AML-193 (cell line): Measurements from ENCODE around the gene ZC3H6.
A peak's percentile ranks its signal among the peaks of the same experiment; 100 is the strongest.

Source experiments
- DNase-seq, 2 experiments: peaks; one replicate each; lab custom pipeline; 2025; lab: John Stamatoyannopoulos, UW

ZC3H6 gene

DNA sequence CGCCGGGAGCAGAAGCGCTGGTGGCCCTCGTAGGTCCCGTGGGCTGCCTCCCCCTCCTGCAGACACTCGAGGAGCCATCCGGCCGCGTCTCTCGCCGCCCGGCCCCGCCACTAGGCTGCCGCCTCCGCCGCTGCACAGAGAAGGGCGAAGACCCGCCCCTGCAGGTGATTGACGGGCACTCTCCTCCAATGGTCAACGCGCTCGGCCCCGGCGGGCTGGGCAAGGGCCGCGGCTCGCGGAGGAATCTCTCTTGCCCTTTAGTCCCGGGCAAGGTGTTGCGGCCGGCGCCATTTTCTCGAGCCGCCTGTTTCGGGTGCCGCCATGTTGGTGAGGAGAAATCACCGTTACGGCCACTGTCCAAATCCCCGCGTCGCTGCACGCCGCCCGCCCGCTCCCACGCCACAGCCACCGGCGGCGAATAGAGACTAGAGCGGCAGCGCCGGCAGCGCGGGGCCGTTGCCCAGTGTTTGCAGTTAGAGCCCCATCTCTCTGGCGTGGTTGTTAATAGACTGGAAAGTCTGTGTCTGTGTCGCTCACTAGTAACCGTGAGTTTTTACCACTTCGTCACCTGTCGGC lies at the start of gene ZC3H6:
Gene ZC3H6, plus strand, starts transcription at position 287 of the 576 bp plus-strand sequence. CDS start 398 bp downstream, outside the sequence.
- DNase-seq, result peak; percentile 94 to 96

GRCh38 chr2:112229348-112229747 lies 46.0 kb upstream of the ZC3H6 start:
- DNase-seq, result no peak

DNA sequence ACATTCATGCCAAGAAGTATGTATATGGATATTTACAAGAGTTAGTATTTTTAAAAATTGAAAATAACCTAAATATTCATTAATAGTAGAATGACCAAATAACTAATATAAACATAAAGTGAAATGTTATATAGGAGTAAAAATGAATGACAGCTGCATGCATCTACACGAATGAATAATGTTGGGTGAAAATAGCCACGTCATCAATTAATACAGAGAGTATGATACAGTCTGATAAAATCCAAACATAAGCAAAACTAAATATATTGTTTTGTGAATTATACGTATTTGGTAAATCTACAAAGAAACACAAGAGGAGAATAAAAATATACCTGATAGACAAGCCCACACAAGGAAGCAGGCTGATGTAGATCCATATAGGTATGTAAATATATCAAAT lies 45.0 kb upstream of the ZC3H6 start:
- DNase-seq, result no peak

DNA sequence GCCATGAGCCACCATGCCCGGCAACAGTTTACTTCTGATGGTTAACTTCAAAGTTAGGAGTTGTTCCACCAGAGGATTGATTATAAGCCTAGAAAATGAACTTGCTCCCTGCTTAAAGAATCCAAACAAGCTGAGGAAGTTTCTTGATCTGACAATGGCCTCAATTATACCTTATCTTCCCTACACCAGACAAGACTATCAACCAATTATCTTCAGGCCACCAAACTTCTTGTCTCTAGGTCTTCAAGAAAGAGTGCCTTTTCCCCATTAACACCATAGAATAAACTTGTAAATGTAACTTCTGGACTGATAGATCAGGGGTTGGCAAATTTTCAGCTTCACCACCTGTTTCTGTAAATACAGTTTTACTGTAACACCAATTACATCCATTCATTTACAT lies 35.5 kb upstream of the ZC3H6 start:
- no peak for DNase-seq

DNA sequence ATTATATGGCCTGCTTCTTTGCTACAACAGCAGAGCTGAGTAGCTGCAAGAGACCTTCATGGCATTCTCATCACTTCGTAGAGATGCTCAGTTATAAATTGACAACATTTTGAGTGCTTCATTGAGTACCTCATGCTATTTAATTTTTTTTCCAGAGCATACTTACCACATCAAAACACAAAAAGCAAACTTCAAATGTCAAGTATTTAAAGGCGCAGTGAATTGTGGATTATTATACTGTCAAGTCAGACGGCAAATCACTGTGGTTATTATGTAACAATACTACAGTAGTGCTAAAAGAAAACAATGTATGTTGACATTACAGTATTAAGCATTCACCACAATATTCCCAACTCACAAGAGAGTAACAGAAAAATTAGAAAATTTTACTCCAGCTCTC lies 33.0 kb upstream of the ZC3H6 start:
- DNase-seq, result no peak

DNA sequence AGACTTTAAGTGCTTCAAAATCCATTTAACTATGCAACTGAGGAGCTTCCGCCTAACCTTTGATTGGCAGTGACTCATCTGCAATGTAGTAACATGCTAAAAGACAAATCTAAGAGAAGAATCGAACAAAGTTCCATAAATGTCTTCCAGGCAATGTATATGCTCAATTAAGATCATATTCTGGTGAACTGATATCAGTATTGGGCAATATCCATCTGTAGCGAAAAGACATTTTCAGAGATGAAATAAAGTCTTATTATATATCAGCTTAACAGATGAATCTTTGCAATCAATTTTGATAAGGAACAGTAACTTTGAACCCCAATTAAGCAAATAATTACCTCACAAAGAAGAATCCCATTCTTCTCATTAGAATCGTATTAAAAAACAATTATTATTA lies 32.2 kb upstream of the ZC3H6 start:
- DNase-seq, result no peak

- no peak for DNase-seq
These were observed 30.5 kb upstream of the ZC3H6 start for GRCh38 chr2:112244854-112245253.

DNA sequence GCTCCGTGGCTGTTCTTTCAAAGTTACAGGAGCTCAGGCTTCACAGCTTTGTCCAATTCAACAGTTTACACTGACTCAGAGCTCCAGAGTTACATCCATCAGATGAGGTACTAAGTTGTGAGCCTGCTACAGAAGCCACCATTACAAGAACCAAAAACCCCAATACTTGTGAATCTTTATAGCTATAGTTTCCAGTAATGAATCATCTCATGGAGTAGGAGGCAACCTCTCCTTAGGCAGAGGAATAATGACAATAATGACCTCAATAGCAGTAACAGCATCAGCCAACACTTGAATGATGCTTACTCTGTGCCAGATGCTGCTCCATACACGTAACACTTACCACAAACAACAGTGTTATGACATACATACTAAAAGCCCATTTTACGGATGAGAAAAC lies 24.1 kb upstream of the ZC3H6 start:
- DNase-seq, result no peak

DNA sequence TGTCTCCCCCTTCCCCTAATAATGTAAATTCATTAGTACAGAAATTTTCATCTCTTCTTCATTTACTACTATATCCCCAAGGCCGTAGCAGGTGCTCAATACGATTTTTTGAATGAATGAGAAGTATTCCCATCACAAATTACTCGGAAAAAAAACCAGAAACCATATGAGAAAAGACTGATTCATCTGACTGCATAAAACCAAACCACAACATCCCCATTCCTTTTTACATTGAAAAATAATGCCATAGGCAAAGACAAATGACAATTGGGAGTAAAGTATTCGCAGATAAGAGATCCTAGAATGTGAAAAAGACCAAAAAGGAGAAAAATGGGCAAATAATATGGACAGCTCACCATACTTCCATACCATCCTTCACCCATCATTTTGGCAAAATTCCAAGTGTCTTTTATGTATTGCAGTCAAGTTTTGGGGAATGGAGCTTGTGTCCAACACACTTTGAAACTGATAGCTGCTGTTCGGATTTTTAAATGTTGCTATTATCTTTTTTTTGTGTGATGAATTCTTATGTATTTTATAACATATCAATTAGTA lies 22.1 kb upstream of the ZC3H6 start:
- DNase-seq, result peak; percentile 27 to 38

DNA sequence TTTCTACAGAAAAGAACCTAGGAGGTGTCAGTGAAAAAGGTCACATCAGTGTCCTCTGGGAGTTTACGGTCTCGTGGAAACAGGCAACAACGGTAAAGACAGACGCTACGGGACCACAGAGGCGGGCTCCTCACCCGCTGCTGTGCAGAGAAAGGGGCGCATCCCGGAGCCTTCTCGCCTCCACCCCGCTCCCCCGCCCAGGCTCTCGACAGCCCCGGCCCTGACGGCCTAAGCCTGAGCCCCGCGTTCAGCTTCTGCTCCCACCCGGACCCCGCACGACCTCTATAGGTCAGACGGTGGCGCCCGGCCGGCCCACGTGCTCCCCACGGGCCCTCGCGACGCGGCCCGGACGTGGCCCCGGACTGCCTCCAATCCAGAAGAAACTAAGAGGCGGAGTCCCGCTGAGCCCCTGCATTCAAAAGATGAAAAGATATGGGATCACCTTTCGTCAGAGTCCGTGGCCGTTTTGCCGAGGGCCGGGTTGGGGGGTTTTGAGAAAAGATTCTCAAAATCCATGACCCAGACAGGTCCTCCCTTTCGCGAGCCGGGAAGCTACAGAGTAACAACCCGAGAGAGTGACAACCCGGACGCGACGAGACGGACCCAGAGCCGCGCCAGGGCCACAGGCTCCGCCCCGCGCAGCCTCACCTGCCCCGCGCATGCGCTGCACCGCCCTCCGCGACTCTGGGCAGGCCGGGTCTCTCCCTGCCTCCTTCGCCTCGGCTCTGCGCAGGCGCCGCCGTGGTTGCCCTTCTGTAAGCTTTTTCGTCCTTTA lies 20.7 kb upstream of the ZC3H6 start, which contains the start of gene ZC3H8:
Gene ZC3H8, minus strand, starts transcription at position 577 of the 775 bp plus-strand sequence. Its CDS starts 61 bp downstream, at position 516.
- DNase-seq, result peak; percentile 88 to 90

DNA sequence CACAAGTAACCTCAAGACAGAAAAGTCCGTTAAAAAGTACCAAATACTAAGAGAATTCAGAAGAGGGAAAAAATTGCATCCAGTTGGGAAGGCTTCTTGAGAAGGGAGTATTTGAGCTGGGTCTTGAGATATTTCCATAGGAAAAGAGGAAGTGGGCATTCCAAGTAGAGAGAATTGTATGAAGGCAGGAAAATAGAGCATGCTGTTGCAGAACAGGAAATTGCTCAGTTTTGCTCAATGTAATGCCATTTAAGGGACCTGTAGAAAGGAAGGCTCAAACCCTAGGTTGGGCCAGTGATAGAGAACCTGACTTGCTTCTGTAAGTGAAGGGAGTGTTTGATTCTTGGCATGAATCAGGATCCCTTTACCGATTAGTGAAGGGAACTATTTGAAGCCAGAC lies 19.5 kb upstream of the ZC3H6 start:
- DNase-seq, result peak; percentile 61 to 77

- peak in 1 of 2 experiments; percentile 7 for DNase-seq
These were observed 18.7 kb upstream of the ZC3H6 start for GRCh38 chr2:112256654-112257053.

DNA sequence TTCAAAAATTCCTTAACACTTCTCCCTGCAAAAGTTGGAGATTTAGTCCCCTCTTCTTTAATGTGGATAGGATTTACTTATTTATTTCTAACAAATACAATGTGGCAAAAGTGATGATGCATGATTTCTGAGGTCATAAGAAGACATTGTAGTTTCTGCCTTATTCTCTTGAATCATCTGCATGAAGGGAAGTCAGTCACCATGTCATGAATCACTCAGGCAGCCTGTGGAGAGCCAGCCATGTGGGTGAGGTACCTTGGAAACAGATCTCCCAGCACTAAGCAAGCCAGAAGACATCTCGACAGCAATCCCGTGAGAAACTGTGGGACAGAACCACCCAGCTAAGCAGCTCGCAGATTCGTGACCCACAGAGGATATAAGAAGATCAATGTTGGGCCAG lies 17.8 kb upstream of the ZC3H6 start:
- no peak for DNase-seq

DNA sequence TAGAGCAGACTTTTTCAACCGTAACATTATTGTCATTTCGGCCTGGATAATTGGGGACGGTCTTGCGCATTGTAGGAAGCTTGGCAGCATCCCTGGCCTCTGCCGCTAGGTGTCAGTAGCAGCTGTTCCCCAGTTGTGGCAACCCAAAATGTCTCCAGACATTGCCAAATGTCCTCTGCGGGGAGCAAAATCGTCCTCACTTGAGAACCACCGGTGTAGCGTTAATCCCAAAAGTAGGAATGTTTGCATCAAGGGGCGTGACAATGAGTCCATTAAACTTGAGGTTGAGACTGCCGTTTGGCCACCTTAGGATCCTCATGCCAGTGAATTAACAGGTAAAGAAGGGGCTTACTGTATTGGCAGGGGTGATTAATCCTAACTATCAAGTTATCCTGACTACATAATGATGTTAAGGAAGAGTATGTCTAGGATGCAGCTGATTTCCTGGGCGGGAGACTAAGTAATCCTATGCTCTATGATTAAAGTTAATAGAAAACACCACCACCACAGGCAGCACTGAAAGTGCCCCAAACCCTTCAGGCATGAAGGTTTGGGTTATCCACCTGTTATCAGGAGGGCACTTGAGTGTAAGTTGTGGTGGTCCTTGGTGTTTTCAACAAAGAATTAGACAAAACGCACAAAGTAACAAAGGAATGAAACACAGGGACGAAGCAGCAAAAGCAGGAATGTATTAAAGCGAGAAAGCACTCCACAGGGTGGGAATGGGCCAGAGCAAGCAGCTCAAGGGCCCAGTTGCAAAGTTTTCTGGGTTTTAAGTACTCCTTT lies 15.7 kb upstream of the ZC3H6 start:
- DNase-seq, result peak; percentile 71 to 81

DNA sequence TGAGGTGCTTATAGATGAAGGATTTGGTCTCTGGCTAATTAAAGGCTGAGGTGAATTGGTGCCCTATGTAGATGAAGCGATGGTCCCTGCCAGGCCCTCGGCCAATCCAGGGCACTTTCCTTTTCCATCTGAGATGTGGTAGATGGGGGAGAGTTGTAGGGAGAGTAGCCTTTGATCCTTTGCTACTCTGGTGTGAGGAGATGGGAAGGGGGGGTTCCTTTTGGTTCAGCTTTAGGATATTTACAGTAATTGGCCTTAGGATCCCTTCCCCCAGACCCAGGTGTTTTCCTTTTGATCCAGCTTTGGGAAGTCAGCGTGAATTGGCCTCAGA lies 15.1 kb upstream of the ZC3H6 start:
- DNase-seq, result no peak

DNA sequence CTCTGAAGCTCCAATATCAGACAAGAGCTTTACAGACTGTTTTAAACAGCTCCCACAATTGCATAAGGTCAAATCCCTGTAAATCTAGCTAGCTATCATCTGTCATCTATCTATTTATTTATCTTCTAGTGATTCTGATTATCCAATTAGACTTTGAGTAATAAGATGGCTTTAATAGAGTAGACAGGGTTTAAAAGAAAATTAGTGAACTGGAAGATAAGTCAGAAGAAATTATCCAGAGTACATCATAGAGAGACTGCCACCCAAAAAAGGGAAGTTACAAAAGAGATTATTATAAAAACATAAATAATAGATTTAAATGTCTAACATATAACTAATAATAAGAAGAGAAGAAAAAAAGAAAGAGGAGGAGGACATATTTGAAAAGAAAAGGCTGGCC lies 12.5 kb upstream of the ZC3H6 start:
- DNase-seq, result no peak

DNA sequence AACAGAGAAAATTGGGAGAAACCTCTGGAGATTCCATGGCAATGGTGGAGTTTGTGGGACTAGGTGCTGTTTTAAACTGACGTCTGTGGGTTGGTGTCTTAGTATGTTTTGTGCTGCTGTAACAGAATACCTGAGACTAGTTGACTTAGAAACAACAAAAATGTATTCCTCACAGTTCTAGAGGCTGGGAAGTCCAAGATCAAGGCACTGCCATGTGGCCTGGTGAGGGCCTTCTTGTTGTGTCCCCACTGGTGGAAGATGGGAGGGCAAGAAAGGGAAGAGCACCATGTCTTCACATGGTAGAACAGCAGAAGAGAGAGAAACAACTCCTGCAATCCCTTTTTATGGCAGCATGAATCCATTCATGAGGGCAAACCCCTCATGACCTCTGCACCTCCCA lies 6.8 kb upstream of the ZC3H6 start:
- no peak for DNase-seq

DNA sequence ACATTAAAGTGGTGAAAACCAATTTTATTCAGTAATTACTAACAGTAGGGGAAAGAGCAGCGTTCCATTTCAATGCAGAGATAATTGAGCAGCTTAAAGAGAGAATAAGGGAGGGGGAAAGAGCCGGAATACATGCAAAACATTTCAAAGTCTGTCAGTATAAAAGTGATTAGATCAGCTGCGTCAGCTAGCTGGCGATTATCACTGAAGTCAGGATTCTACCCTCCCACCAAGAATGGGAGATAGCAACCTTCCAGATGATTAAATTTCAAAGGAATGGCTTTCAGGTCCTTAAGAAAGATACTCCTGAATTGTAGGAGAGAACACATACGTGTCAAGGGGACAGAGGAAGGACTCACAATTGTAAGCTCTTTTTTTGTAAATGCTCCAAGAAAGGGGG lies 2.7 kb upstream of the ZC3H6 start:
- DNase-seq, result no peak

GRCh38 chr2:112273349-112273748 lies 2.0 kb upstream of the ZC3H6 start:
- no peak for DNase-seq

DNA sequence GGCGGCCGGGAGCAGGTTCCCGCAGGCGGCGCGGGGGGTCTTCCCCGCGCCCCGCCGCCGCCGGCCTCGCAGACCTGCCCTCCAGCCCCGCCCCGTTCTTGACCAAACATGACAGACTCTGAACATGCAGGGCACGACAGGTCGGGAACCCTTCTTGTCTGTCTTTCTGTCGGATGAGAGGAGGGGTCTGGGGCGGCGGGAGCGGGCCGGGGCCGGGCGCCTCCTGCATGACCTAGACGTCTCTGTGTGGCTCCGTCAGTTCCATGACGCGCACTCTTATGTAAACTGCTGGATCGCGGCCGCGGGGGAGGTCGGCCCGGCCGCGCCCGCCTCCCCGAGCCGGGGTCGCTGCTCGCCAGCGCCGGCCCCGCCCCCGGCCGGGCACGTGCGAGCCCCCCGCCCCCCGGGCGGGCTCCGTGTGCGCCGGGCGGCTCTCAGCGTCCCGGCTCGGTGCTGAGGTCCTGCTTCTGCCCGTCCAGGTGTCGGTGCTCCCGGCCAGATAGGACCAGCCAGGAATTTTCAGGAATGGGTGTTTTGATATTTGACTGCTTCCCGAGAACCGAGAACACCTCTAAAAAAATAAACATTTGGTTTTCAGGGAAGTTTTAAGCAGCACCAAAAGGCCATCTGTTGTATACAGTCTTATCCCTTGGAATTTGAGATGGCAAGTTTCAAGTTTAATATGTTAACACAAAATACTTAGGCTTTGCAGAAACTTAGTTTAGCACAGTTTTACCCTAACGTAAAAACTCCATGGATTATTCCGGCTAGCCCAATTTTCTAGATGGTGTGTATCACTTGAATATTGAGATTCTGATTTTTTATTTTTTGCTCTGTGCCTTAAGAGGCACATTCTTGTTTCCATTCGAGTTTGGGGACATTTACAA lies 733 bp downstream of the ZC3H6 start:
- peak; percentile 67 to 73 for DNase-seq

DNA sequence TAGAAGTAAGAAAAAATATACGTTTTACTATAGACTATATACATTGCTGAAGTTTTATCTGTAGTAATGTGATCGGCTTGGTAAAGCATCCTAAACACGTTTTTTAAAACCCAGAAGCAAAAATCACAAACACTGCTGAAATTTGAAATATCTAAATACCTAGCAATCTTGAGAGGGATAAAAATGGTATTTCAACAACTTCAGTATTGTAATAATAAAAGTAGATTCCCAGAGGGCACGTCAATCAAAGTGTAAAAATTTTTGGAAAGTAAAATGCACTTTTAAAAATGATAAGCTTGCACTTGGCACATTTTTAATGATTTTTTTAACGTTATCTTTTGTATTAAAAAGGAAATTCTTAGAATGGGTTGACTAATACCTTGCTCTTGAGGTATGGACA lies 1.6 kb downstream of the ZC3H6 start:
- DNase-seq, result no peak
